ENCODE data around the gene APOBEC3F. TPM values are rescaled to one million over a fixed set of nuclear protein-coding genes. Genes with fewer than 3 reads are reported as not detected.
"Not testable (repeated sequence)": the region's sequence is repeated elsewhere in the genome, so short reads cannot be mapped to it uniquely, and the experiment has no call there.

APOBEC3F gene
- total RNA-seq, 1 donor from 2014 or later, result 5.9 TPM

GRCh38 chr22:39039306-39040126 is 1.1 kb upstream of the APOBEC3F start:
- no peak for DNase-seq (ENCODE audit: low read depth, low spot score)
- no peak for TF ChIP-seq CTCF (conservative IDR thresholded peaks at IDR 0.05)
- H3K36me3 Mint-ChIP-seq (ENCODE audit: low read depth), result no peaks in the 10 kb centered on the region
- no peaks in the 10 kb centered on the region for H3K9me3 Mint-ChIP-seq
- H3K4me1 Mint-ChIP-seq, result peaks cover 33% of the 10 kb centered on the region
- peak overlapping the region; percentile 74 for H3K4me3 Mint-ChIP-seq
- H3K27ac Mint-ChIP-seq (ENCODE audit: unreplicated experiment), result no peak overlapping the region
- no peaks in the 10 kb centered on the region for H3K27me3 Mint-ChIP-seq (ENCODE audit: low read depth)

GRCh38 chr22:39040155-39040537 is 518 bp upstream of the APOBEC3F start:
- H3K27me3 Mint-ChIP-seq (ENCODE audit: low read depth); DNase-seq (ENCODE audit: low read depth, low spot score): not testable (repeated sequence)
- peak overlapping the region; percentile 74 for H3K4me3 Mint-ChIP-seq

GRCh38 chr22:39041908-39042307 is 1.2 kb downstream of the APOBEC3F start:
- TF ChIP-seq CTCF (conservative IDR thresholded peaks at IDR 0.05), result no peak
- H3K4me1 Mint-ChIP-seq, result peaks cover 53% of the 10 kb centered on the region
- H3K36me3 Mint-ChIP-seq (ENCODE audit: low read depth), result no peaks in the 10 kb centered on the region
- no peaks in the 10 kb centered on the region for H3K27me3 Mint-ChIP-seq (ENCODE audit: low read depth)
- peak overlapping the region; percentile 43 for H3K27ac Mint-ChIP-seq (ENCODE audit: unreplicated experiment)
- peak overlapping the region; percentile 51 for H3K4me3 Mint-ChIP-seq
- no peak for DNase-seq (ENCODE audit: low read depth, low spot score)
- H3K9me3 Mint-ChIP-seq, result no peaks in the 10 kb centered on the region

More at GRCh38 chr22:39040155-39040537, 518 bp upstream of the APOBEC3F start:
- not testable (repeated sequence) for H3K9me3 Mint-ChIP-seq; H3K36me3 Mint-ChIP-seq (ENCODE audit: low read depth); H3K27ac Mint-ChIP-seq (ENCODE audit: unreplicated experiment)
- peaks cover 37% of the 10 kb centered on the region for H3K4me1 Mint-ChIP-seq

GRCh38 chr22:39043063-39043462 is 2.4 kb downstream of the APOBEC3F start:
- not testable (repeated sequence) for H3K4me3 Mint-ChIP-seq; DNase-seq (ENCODE audit: low read depth, low spot score); H3K27ac Mint-ChIP-seq (ENCODE audit: unreplicated experiment); H3K27me3 Mint-ChIP-seq (ENCODE audit: low read depth); H3K9me3 Mint-ChIP-seq; H3K36me3 Mint-ChIP-seq (ENCODE audit: low read depth)
- peaks cover 55% of the 10 kb centered on the region for H3K4me1 Mint-ChIP-seq

GRCh38 chr22:39045136-39045535 is 4.5 kb downstream of the APOBEC3F start:
- H3K4me3 Mint-ChIP-seq; H3K36me3 Mint-ChIP-seq (ENCODE audit: low read depth); H3K27ac Mint-ChIP-seq (ENCODE audit: unreplicated experiment); H3K27me3 Mint-ChIP-seq (ENCODE audit: low read depth); DNase-seq (ENCODE audit: low read depth, low spot score); H3K9me3 Mint-ChIP-seq: not testable (repeated sequence)
- H3K4me1 Mint-ChIP-seq, result peaks cover 36% of the 10 kb centered on the region

- not testable (repeated sequence) for H3K4me3 Mint-ChIP-seq; H3K27ac Mint-ChIP-seq (ENCODE audit: unreplicated experiment); H3K36me3 Mint-ChIP-seq (ENCODE audit: low read depth); H3K9me3 Mint-ChIP-seq; DNase-seq (ENCODE audit: low read depth, low spot score); H3K27me3 Mint-ChIP-seq (ENCODE audit: low read depth)
- H3K4me1 Mint-ChIP-seq, result peaks cover 24% of the 10 kb centered on the region
Observed at GRCh38 chr22:39049486-39049885, 8.8 kb downstream of the APOBEC3F start.

GRCh38 chr22:39051844-39052495 is 11.3 kb downstream of the APOBEC3F start:
- H3K4me3 Mint-ChIP-seq; H3K36me3 Mint-ChIP-seq (ENCODE audit: low read depth); H3K4me1 Mint-ChIP-seq; H3K27me3 Mint-ChIP-seq (ENCODE audit: low read depth); H3K9me3 Mint-ChIP-seq; H3K27ac Mint-ChIP-seq (ENCODE audit: unreplicated experiment); DNase-seq (ENCODE audit: low read depth, low spot score): not testable (repeated sequence)

GRCh38 chr22:39055658-39056057 is 15.0 kb downstream of the APOBEC3F start:
- H3K36me3 Mint-ChIP-seq (ENCODE audit: low read depth), result no peaks in the 10 kb centered on the region
- H3K9me3 Mint-ChIP-seq, result no peaks in the 10 kb centered on the region
- no peaks in the 10 kb centered on the region for H3K4me1 Mint-ChIP-seq
- DNase-seq (ENCODE audit: low read depth, low spot score), result no peak
- no peak overlapping the region for H3K27ac Mint-ChIP-seq (ENCODE audit: unreplicated experiment)
- no peaks in the 10 kb centered on the region for H3K27me3 Mint-ChIP-seq (ENCODE audit: low read depth)
- H3K4me3 Mint-ChIP-seq, result no peak overlapping the region
- TF ChIP-seq CTCF (conservative IDR thresholded peaks at IDR 0.05), result no peak

GRCh38 chr22:39061290-39061689 is 20.6 kb downstream of the APOBEC3F start:
- H3K27me3 Mint-ChIP-seq (ENCODE audit: low read depth); H3K27ac Mint-ChIP-seq (ENCODE audit: unreplicated experiment); H3K4me1 Mint-ChIP-seq; H3K36me3 Mint-ChIP-seq (ENCODE audit: low read depth); DNase-seq (ENCODE audit: low read depth, low spot score); H3K9me3 Mint-ChIP-seq; H3K4me3 Mint-ChIP-seq: not testable (repeated sequence)

GRCh38 chr22:39061951-39062350 is 21.3 kb downstream of the APOBEC3F start:
- H3K9me3 Mint-ChIP-seq; H3K27ac Mint-ChIP-seq (ENCODE audit: unreplicated experiment); H3K4me1 Mint-ChIP-seq; H3K36me3 Mint-ChIP-seq (ENCODE audit: low read depth); H3K27me3 Mint-ChIP-seq (ENCODE audit: low read depth); DNase-seq (ENCODE audit: low read depth, low spot score); H3K4me3 Mint-ChIP-seq: not testable (repeated sequence)

Measured in neural crest cell (in vitro differentiated cells).